ENCODE data around the gene MIF4GD. TPM values are rescaled to one million over a fixed set of nuclear protein-coding genes. Genes with fewer than 3 reads are reported as not detected.

Gene MIF4GD
- total and polyA plus RNA-seq, 10 of the 15 experiments (the other 5 are each of a cell fraction or from before 2014, with no cell fraction given), result 22.8 to 96.2 (median 60.1) TPM

- no peak for TF ChIP-seq BCL3 (IDR thresholded peaks at IDR 0.05; ENCODE audit: borderline replicate concordance, insufficient read depth, low read depth, low read length, poor library complexity, severe bottlenecking)
- TF ChIP-seq RUNX3 (IDR thresholded peaks at IDR 0.05; ENCODE audit: low read length), result no peak
- TF ChIP-seq SKIL (IDR thresholded peaks at IDR 0.05; ENCODE audit: low read depth, poor library complexity, severe bottlenecking), result no peak
- no peak for TF ChIP-seq IRF3 (IDR thresholded peaks at IDR 0.05)
- no peak for TF ChIP-seq JUNB (IDR thresholded peaks at IDR 0.05)
- no peak for TF ChIP-seq IRF5 (IDR thresholded peaks at IDR 0.05; ENCODE audit: borderline replicate concordance)
- no peak for TF ChIP-seq NRF1 (conservative IDR thresholded peaks at IDR 0.05; ENCODE audit: low read depth, low read length)
Measured at GRCh38 chr17:75231071-75231470, 40.0 kb downstream of the MIF4GD start (continued).
